HG03135 (cell line): ENCODE data around the gene AP1S3.

Experiments used
- ATAC-seq: cut with Tn5 transposase; IDR thresholded peaks from one replicate; pipeline ENCODE4 v1.9.1; 2021; ENCODE audit warnings: mild to moderate bottlenecking, moderate library complexity; ENCODE audit not compliant: unreplicated experiment

Gene AP1S3

DNA sequence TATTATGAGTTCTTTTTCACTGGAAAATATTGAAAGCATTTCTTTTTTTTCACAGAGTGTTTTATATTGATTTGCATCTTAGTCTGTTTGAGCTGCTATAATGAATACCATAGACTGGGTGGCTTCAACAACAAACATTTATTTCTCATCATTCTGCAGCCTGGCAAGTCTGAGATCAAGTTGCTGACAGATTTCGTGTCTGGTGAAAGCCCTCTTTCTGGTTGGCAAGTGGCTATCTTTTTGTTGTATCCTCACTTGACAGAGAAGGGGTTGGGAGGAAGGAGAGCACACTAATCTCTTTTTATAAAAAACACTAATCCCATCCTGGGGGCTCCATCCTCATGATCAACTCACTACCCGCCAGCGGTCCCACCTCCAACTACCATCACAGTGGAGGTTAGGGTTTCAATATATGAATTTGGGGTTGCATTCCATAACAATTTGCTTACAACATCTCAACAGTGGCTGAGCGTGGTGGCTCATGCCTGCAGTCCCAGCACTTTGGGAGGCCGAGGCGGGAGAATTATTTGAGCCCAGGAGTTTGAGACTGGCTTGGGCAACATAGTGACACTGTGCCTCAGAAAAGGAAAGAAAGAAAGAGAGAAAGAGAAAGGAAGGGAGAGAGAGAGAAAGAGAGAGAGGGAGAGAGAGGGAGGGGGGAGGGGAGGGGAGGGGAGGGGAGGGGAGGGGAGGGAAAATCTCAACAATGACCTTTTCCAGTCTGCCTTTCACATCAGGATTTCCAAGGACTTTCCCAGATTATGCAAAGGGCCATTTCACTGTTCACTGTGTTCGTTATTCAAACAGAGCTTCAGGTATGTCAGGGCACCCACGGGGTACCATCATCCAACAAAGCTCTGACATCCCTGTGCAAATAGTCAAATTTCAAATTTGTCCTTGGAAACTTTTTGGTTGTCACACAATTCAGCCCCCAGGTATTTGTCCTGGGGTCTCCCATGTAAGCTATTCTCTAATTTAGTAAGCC lies 111.1 kb downstream of the AP1S3 start:
- no peak for ATAC-seq

DNA sequence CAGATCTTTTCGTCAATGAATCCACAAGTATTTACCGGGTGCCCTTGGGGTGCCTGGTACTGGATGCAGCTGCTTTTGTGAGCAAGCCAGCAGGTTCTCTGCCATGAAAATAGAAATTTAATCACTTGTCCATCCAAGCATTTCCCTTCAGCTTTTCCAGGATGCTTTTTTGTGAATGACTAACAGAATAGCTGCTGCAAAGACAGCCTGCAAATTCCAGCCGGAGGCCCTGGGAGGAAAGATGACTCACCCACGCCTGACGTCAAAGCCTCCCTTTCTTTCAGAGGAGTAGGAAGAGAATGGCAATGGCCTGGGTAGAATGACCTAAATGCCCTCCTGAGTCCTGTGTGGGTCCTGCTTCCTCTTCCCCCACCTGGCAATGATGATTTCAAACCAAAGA lies 111.9 kb downstream of the AP1S3 start:
- ATAC-seq, result no peak

DNA sequence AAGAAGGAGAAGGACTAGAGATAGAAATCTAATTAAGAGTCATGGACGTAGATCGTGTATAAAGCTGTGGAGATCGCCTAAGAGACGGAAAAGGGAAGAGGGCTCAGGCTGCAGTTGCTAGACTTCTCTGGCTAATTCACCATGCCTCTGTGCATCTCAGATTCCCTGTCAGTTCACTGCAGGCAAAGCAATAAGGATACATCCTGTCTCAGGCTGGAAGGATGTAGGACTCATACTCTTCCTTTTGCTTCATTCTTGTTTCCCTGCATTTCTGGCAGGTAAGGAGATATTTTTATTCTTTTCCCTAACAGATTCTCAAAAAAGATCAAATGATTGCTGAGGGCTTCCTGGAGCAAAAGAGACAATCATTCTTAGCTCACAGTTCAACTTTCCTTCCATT lies 112.5 kb downstream of the AP1S3 start:
- ATAC-seq, result no peak

DNA sequence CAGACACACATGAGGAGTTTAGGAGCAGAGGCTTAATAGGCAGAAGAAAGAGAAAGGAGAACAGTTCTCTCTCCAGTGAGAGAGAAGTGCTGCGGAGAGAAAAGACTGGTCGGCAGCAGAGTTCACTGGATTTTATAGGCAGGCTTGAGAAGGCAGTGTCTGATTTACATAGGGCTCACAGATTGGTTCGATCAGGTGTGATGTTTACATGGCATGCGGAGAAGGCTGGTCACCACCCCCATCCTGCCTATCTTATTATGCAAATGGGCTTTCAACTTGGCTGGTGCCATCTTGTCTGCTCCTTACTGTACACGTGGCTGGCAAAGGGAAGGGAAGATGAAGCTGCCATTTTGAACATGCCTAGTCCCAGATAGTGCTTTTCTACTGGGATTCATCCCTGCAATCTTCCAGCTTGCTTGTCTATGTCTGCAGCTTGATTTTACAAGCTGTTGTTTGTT lies 113.4 kb downstream of the AP1S3 start:
- no peak for ATAC-seq

DNA sequence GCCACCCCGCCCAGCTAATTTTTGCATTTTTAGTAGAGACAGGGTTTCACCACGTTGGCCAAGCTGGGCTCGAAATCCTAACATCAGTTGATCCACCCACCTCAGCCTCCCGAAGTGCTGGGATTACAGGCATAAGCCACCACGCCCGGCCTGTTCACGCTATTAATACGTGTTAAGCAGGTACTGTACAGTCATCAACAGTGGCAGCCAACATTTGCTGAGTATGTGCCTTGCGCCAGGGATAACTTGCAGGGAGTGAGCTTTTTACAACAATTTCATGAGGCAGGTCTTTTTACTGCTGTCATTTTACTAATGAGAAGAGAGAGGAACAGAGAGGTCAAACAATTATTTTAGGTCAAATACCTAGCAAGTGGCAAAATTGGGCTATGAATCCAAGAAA lies 115.2 kb downstream of the AP1S3 start:
- no peak for ATAC-seq

DNA sequence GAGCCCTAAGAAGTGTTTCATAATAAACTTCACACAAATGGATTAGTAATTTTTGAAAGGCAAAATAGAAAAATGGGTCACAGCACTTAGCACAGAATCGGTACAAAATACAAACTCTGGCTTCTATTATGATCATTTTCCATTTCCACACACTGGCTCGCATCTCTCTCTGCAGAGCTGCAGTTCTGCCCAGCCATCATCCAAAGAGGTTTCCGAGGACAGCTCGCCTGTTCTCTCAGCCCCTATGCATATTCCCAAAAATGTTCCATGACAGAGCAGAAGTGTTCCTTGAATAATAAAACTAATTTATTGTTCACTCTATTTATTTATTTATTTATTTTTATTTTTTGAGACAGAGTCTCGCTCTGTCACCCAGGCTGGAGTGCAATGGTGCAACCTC lies 115.6 kb downstream of the AP1S3 start:
- ATAC-seq, result no peak

DNA sequence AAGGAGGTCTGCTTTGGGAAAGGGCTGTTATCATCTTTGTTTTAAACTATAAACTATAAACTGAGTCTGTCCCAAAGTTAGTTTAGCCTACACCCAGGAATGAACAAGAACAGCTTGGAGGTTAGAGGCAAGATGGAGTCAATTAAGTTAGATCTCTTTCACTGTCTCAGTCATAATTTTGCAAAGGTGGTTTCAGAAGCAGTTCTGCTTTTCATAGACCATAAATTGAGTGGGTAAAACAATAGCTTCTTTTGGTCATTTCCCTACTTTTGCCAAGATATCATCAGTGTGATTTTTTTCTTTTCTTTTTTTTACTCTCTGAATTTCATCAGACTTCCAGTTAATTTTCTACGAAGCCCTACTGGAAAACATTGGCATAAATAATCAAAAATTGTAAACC lies 117.0 kb downstream of the AP1S3 start:
- no peak for ATAC-seq

DNA sequence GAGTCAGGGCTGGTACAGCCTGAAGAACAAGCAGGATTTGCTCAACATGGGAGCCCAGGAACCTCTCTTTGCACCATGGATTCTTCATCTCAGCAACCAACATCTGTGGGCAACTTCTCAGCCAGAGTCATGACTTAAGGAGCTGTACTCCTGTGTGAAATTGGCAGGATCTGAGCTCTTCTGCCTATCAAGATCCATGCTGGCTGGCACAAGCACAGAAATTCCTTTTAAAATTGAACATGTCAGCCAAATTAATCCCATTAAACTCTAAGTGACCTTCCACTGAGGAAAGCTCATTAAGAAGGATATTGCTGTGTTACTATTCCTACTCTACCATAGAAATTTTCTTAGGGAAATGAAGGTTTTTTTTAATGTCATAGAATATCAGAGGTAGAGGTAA lies 124.7 kb downstream of the AP1S3 start:
- ATAC-seq, result no peak

DNA sequence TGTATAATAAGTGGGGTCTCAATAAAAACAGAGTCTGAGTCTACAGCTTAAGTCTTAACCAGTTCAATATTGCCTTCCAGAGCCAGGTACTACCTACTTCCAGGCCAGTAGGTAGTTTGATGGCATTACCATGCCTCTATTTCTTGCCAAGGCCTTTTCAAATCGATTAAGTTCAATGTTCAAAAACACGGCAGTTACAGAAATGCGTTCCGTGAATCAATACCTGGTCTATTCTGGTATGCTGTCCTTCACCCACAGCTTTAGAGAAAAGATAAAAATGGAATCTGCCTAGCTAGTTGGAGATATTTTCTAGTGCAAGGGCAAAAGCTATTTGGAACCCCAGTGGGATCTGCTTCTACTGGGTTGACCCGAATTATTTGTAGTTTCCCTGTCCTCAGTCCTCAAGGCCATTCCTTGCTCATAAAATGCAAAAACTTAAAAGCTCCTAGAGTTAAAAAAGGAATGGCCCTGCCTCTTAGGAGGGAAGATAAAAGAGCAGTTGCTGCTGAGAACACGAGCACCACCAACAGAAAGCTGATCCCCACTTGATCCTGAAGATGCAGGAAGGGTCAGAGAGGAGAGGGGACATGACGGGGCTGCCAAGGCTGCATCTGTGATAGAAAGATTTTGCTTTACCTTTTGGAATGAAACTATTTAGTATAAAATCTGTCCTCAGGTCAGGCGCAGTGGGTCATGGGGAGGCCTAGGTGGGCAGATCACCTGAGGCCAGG lies 125.6 kb downstream of the AP1S3 start:
- no peak for ATAC-seq
